ENCODE results near the gene DDX25.

GRCh38 chr11:125940145-125940544, 35.8 kb downstream of the DDX25 start:
- TF ChIP-seq CTCF (conservative IDR thresholded peaks at IDR 0.05) (no peak), EZH2 (IDR thresholded peaks at IDR 0.05; ENCODE audit: low read depth) (no peak)

Measured in PC-9 (cell line).